Measurements from ENCODE around the gene PCLO. TPM values are rescaled to one million over a fixed set of nuclear protein-coding genes. Genes with fewer than 3 reads are reported as not detected.

Gene PCLO
- total and polyA plus RNA-seq, 9 of the 15 experiments (the other 6 are each of a cell fraction or from before 2014, with no cell fraction given), result under 0.01 to 0.01 TPM; not detected in 7

GRCh38 chr7:83060218-83060617 lies 102.5 kb downstream of the PCLO start:
- FAIRE-seq, result no peak
- TF ChIP-seq ZNF449 (CRISPR knock-in tag; IDR thresholded peaks at IDR 0.05), result no peak
- Histone ChIP-seq H4K20me1 (replicated peaks; ENCODE audit: control insufficient read depth, insufficient read depth, low read length) (no peaks in the 10 kb centered on the region), H3K4me1 (replicated peaks in 1 of 2; ENCODE audit: control insufficient read depth in 2 of 2, insufficient read depth in 2 of 2, low read length in 2 of 2) (no peaks in the 10 kb centered on the region), H2AFZ (ENCODE audit: low read depth, low read length) (no peak overlapping the region), H3K27me3 (ENCODE audit: control insufficient read depth in 2 of 2, insufficient read depth in 2 of 2, low read length in 2 of 2) (no peaks in the 10 kb centered on the region), H3K36me3 (ENCODE audit: control insufficient read depth, insufficient read depth, low read length) (no peaks in the 10 kb centered on the region), H3K4me2 (ENCODE audit: insufficient read depth, low read length) (no peak overlapping the region), H3K9me3 (replicated peaks; ENCODE audit: control insufficient read depth, insufficient read depth, low read depth, low read length) (no peaks in the 10 kb centered on the region), H3K27ac (ENCODE audit: extremely low read depth, low read depth, low read length) (no peak overlapping the region), H3K9ac (ENCODE audit: insufficient read depth in 1 of 2, low read depth in 2 of 2, low read length in 2 of 2) (no peak overlapping the region), H3K79me2 (ENCODE audit: control insufficient read depth, insufficient read depth, low read length) (no peaks in the 10 kb centered on the region), H3K9me1 (ENCODE audit: control insufficient read depth, insufficient read depth, low read length) (no peaks in the 10 kb centered on the region), H3K4me3 (no peak overlapping the region)
- no peak for ATAC-seq
- in situ Hi-C loops (cut with MboI) (no loop called here), intact Hi-C loops (cut with micrococcal nuclease) (no loop called here)
- POLR2A ChIA-PET, result no interaction called here
- BruUV-seq (replicated peaks), result no TSS peak
- no peak for DNase-seq (ENCODE audit: extremely low read depth in 1 of 4, low spot score in 3 of 4)
- CTCF ChIA-PET (ENCODE audit: low intra/inter-chr PET ratio), result no interaction called here

- TF ChIP-seq ZNF23 (CRISPR knock-in tag; IDR thresholded peaks at IDR 0.05) (no peak), ZNF316 (IDR thresholded peaks at IDR 0.05) (peak; percentile 80), CGGBP1 (CRISPR knock-in tag; IDR thresholded peaks at IDR 0.05) (no peak), ZNF584 (CRISPR knock-in tag; IDR thresholded peaks at IDR 0.05; ENCODE audit: low read depth) (no peak), FIP1L1 (IDR thresholded peaks at IDR 0.05; ENCODE audit: low read depth, low read length, poor library complexity, severe bottlenecking) (no peak), POLR2B (IDR thresholded peaks at IDR 0.05; ENCODE audit: low read depth, partially characterized antibody) (no peak), MAFK (IDR thresholded peaks at IDR 0.05; ENCODE audit: low read length) (peak; percentile 73), MAFF (IDR thresholded peaks at IDR 0.05; ENCODE audit: low read length) (peak; percentile 79), BRD9 (IDR thresholded peaks at IDR 0.05; ENCODE audit: low read depth, partially characterized antibody) (no peak), MAFG (tag; conservative IDR thresholded peaks at IDR 0.05) (peak; percentile 65), C11orf30 (IDR thresholded peaks at IDR 0.05; ENCODE audit: low read depth) (peak; percentile 55), ZZZ3 (IDR thresholded peaks at IDR 0.05) (no peak)
- 0% methylated on average over 5 of the region's 5 CpGs for WGBS (ENCODE audit: insufficient coverage, low coverage, missing lambda C conversion rate)
- BruUV-seq (replicated peaks), result no TSS peak
- DNase-seq (ENCODE audit: extremely low read depth in 1 of 4, low spot score in 3 of 4), result no peak
- intact Hi-C loops (cut with micrococcal nuclease), result no loop called here
- no peak for FAIRE-seq
- Histone ChIP-seq H3K4me3 (no peak overlapping the region), H3K9me1 (ENCODE audit: control insufficient read depth, insufficient read depth, low read length) (no peaks in the 10 kb centered on the region), H2AFZ (ENCODE audit: low read depth, low read length) (no peak overlapping the region), H3K4me1 (replicated peaks in 1 of 2; ENCODE audit: control insufficient read depth in 2 of 2, insufficient read depth in 2 of 2, low read length in 2 of 2) (no peaks in the 10 kb centered on the region), H3K9me3 (replicated peaks; ENCODE audit: control insufficient read depth, insufficient read depth, low read depth, low read length) (no peaks in the 10 kb centered on the region; the same call in 1 of the 2 replicates), H3K36me3 (ENCODE audit: control insufficient read depth, insufficient read depth, low read length) (no peaks in the 10 kb centered on the region), H3K9ac (ENCODE audit: insufficient read depth in 1 of 2, low read depth in 2 of 2, low read length in 2 of 2) (no peak overlapping the region), H4K20me1 (replicated peaks; ENCODE audit: control insufficient read depth, insufficient read depth, low read length) (no peaks in the 10 kb centered on the region), H3K27ac (ENCODE audit: extremely low read depth, low read depth, low read length) (no peak overlapping the region), H3K27me3 (ENCODE audit: control insufficient read depth in 2 of 2, insufficient read depth in 2 of 2, low read length in 2 of 2) (no peaks in the 10 kb centered on the region), H3K79me2 (ENCODE audit: control insufficient read depth, insufficient read depth, low read length) (no peaks in the 10 kb centered on the region), H3K4me2 (ENCODE audit: insufficient read depth, low read length) (no peak overlapping the region)
- no peak for ATAC-seq
- POLR2A ChIA-PET, result no interaction called here
- CTCF ChIA-PET (ENCODE audit: low intra/inter-chr PET ratio), result no interaction called here
- in situ Hi-C loops (cut with MboI), result no loop called here
Observed at GRCh38 chr7:83058667-83059066, 104.0 kb downstream of the PCLO start.
